Hematopoietic multipotent progenitor cell treated with erythropoietin and hydrocortisone succinate and interleukin-3 and kit ligand, for 4 days (in vitro differentiated cells): ENCODE data around the gene TMEM190.

Experiments
- DNase-seq: peaks from one replicate; pipeline ENCODE4 v3.0.0-alpha.2; 2015

TMEM190 gene

DNA sequence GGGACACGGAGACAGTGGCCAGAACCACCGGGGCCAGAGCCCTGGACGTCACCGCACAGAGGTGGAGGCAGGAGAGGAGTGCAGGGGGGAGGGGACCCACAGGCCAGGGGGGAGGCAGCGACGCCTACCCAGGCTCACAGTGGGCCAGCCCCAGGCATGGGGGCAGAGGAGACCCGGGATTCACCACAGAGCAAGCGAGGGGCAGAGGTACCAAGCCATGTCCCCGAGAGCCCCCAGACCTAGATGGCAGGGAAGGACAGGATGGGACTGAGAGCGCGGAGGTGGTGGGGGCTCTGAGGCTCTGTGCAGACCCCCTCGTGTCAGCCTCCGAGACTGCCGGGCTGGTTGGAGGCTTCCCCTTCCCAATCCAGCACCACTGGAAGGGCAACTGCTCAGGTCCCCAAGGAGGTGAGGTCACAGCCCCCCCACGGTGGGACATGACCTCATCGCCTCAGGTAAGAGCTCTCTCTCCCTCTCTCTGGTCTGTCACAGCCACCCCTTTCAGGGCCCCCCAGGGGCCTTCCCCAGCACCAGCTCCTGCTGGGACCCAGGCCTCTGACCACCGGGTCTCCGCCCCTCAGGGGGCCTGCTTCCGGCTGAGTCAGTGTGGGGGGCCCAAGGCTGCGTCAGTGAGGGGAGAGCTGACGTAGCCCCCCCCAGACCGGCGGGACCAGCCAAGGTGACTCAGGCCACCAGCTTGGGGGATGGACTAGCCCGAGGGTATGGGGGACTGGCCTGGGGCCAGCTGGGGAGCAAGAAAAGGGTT is 4.1 kb upstream of the TMEM190 start:
- DNase-seq = no peak

DNA sequence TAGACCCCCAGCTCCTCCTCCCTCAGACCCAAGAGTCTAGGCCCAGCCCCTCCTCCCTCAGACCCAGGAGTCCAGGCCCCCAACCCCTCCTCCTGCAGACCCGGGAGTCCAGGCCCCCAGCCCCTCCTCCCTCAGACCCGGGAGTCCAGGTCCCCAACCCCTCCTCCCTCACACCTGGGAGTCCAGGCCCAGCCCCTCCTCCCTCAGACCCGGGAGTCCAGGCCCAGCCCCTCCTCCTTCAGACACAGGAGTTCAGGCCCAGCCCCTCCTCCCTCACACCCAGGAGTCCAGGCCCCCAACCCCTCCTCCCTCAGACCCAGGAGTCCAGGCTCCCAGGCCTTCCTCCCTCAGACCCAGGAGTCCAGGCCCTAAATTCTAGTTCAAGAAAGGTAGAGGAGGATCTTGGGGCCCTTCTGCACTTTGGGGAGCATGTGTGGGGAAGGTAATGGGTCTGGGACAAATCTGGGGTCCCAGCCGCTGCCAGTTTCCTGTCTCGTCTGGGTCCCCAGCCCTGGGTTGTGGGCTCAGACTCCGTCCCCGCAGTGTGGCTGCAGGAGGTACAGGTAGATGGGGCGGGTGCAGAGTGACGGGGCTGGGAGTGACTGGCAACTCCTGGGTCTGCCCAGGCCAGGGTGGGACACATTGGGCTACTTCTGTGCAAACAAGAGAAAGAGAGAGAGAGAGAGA is 3.2 kb upstream of the TMEM190 start:
- DNase-seq = no peak

DNA sequence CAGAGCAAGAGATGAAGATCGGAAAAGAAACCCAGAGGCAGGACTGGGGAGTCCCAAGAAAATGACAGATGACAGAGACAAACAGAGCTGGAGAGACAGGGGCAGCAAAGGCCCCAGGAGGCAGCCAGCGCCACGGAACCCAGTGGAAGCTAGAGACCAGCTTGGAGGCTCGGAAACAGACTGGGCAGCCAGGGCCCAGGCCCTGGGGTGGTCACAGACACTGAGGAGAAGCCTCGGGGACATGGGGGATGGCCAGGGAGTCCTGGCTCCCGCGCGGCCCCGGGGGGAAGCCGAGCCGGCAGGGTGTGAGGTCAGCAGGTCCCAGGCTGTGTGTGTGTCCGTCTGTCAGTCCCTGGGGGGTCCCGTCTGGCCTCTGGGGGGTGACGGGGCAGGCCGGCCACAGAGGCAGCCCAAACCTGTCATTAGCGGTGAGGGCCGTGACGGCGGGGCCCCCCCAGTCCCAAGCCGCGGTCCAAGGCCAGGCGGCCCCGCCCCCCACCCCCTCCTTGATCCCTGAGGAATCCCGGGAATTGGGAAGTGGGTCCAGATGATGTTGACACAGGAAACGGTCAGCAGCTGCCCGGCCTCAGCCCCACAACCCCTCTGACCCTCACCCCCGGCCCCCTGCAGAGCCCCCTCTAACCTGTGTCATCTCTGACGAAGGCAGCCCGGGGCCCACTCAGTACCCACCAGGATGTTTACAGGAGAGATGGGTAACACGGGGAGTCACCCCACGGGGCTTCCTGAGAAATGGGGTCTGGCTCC is 2.5 kb upstream of the TMEM190 start:
- DNase-seq = no peak

DNA sequence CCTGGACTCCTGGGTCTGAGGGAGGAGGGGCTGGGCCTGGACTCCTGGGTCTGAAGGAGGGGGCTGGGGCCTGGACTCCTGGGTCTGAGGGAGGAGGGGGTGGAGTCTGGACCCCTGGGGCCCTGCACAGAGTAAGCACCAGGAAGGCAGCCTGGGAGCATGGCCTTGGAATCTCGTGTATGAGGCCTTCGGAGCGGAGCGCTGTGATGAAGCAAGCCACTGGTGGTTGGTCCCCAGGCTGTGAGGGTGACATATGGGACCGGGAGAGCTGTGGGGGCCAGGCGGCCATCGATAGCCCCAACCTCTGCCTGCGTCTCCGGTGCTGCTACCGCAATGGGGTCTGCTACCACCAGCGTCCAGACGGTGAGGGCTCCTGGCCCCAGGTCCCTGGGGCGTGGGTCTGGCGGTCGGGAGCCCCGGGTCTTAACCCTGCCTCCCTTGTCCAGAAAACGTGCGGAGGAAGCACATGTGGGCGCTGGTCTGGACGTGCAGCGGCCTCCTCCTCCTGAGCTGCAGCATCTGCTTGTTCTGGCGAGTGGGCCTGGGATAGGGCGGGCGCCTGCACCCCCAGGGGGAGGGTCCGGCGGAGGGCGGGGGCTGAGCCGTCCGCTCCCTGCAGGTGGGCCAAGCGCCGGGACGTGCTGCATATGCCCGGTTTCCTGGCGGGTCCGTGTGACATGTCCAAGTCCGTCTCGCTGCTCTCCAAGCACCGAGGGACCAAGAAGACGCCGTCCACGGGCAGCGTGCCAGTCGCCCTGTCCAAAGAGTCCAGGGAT is 918 bp downstream of the TMEM190 start:
- no peak for DNase-seq

DNA sequence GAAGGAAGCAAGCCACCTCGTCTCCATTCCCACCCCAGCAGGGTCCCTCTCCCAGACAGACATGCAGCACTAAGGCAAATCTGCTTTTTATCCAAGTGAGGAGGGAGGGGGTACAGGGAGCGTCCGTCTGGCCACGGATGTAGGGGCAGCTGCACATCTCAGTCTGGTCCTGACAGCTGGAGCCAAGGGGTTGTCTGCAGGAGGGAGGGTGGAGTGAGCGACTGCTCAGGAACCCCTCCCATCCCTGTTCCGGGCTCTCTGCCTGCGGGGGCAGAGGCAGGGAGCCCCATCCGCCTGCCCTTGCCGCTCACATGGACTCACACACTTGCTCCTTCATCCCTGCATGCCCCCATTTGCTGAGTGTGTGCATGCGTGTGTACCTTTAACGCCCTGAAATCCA is 2.5 kb downstream of the TMEM190 start:
- no peak for DNase-seq

DNA sequence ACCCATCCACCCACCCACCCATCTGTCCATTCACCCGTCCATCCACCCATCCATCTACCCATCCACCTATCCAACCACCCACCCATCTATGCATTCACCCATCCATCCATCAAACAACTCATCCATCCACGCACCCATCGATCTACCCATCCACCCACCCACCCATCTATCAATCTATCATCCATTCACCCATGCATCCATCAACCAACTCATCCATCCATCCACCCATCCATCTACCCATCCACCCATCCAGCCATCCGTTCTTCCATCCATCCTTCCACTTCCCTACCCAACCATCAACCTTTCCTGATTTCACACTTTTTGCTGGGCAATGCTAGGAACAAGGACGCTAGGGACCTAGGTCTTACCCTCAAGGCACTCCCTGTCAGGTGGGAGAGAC is 5.4 kb downstream of the TMEM190 start:
- DNase-seq = no peak

DNA sequence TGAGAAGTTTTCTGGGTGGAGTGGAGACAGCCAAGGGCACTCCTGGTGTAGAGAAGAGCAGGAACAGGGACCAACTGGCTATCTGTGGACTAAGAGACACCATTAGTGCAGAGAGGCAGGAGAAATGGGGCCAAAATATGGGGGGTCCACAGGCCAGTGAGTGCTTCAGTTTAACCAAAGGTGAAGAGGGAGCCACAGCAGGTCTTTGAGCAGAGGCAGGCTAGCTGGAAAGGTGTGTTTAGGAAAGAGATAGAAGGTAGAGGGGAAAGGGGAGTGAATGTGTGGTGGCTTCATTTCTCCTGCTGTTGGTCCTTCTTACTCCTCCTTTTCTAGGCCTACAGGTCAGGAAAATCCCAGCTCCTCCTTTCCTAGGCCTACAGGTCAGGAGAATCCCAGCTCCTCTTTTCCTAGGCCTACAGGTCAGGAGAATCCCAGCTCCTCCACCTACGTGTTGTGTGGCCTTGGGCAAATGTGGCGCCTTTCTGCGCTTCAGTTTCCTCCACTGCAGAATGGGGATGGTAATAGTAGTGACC is 6.0 kb downstream of the TMEM190 start:
- no peak for DNase-seq

DNA sequence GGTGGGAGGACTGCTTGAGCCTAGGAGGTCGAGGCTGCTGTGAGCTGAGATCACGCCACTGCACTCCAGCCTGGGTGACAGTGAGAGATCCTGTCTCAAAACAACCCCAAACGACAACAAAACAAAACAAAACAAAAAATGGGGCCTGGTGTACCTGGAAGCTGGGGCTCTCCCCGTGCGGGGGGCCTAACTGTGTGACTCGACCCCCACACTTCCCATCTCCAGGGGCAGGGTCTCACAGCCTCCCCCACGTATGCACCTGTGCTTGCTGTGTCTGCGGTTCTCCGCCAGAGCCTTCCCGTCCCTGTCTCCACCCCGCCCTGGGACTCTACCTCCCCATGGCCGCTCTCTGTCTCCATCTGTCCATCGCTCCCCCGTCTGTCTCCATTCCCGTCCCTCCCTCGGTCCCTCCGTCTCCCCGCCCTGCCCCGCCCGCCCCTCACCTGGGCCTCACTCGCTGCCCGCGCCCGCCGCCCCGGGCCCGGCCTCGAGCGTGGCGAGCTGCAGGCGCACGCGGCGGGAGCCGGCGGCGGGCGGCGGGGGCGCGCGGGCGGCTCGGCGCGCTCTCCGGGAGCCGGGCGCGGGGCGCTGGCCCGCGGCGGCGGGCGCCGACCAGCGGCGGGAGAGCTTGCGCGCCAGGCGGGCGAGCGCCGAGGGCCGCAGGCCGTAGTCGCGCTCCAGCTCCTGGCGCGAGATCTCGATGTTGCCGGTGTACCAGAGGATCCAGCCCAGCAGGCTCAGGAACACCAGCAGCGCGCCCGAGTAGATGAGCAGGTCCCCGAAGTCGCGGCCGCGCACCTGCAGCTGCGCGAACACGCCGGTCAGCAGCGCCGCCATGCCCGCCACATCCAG is 6.9 kb downstream of the TMEM190 start:
- DNase-seq = peak; percentile 86

DNA sequence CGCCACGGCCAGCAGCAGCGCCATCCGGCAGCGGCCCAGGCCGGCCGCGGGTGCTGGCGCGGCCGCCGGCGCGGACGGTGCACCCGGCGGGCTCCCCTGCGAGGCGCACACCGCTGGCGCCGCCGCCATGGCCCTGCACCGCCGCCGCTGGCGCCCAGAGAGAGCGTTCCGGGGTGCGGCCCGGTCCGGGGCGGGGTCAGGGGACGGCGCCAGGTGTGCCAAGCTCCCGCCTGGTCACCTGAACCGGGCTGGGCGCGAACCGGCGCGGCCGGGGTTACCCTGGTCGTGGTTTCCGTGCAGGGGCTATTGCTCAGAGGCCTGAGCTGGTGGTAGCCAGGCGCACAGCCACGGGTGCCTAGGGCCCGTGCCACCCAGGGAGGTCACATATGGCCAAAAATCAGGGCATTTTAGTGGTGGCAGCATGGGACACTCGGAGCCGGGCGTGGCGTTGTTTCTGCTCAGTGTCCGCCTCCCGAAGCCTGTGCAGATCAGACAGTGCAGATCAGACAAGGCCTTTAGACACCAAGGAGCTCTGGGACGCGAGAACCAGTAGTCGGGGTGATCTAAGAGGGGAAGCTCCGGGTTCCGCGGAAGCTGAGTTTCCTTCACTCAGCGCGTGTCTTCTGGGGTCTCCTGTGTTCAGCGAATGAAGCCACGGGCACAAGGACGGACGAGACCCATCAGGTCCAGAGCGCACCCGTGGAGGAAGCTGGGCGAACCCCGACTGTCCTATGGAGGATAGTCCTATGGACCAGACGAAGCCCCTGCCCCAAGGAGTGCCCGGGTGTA is 7.7 kb downstream of the TMEM190 start, which contains the start of gene TMEM238:
Gene TMEM238, minus strand, starts transcription at position 162 of the 789 bp plus-strand sequence. Its CDS starts 33 bp downstream, at position 129.
- DNase-seq = peak; percentile 78

DNA sequence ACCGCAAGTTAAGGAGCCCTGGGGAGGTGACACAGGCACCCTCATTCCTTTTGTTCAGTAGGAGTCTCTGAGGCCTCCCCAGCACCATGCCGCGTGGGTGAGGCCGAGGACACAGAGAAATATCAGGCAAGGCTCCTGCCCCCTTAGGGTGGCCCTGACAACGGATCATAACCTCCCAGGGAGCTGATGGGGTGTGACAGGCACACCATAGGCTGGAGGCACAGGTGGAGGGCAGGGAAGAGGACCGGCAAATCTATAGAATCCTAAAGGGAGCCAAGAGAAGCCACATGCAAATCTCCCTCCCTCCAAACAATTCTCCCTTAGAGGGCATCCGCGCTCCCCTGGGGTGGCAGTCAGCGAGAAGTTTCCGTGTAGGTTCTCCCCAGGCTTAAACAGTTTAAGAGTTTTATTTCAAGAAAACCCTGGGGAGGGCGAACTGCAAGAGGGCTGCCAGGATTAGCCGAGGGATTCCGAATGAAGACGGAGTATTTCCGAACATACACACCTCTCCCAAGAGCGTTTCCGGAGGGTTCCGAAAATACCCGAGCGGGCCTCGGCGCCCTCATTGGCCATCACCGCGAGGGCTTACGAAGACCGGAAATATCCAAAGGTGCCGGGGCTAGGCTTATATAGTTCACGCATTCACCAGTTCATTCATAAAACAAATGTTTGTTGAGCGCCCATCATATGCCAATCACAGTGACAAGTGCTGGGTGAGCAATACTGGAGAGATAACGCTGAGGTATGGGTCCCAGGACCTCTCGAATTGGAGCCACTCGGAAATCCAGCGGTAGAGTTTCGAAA is 8.5 kb downstream of the TMEM190 start:
- DNase-seq = peak; percentile 98

DNA sequence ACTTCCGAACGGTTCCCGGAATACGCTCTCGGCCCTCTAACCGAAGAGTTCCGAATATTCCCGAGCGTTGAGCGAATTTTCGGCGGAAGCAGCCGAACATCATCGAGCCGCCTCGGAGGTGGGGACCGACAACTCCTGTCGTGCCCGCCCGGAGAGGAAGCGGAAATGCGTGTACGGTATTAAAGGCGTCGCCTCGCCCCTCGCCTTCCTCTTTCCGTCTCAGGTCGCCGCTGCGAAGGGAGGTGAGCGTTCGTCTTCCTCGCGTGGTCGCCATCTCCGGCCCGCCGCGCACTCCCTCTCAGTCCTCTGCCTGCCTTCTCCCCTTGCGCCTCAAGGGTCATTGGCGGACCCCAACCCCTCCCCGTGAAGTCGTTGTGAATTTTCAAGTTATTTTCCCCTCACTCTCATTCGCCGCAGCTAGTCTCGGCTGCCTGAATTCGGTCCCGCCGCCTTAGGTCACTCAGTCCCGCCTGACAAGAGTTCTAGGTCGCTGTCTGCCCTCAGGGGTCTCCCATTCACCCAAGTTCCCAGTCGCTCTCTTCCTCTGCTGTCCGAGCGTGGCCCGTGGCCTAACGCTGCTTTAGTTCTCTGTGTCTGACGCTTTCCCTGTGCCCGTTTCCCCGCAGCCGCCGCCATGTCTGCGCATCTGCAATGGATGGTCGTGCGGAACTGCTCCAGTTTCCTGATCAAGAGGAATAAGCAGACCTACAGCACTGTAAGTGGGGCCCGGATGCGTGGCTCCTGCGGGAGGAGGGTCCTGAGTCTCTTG is 9.3 kb downstream of the TMEM190 start, which contains the start of gene RPL28:
Gene RPL28, plus strand, starts transcription at position 209 of the 769 bp plus-strand sequence. Its CDS starts 426 bp downstream, at position 635.
- DNase-seq = peak; percentile 100

DNA sequence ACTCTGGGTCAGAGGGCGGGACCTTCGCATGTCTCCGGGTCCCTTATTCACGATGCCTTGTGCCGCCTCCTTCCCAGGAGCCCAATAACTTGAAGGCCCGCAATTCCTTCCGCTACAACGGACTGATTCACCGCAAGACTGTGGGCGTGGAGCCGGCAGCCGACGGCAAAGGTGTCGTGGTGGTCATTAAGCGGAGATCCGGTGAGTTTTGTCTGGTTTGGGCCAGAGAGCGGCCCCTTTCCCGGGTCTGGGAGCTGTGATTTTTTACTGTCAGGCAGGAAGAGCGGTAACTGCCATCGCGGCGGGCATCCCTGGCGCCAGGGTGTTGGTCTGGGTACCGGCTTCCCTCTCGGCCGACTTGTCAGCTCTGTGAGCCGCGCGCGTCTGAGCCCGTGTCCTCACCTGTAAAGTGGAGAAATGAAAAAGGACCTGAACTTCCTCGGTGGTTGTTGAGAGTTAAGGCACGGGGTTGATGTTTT is 9.9 kb downstream of the TMEM190 start:
- no peak for DNase-seq

DNA sequence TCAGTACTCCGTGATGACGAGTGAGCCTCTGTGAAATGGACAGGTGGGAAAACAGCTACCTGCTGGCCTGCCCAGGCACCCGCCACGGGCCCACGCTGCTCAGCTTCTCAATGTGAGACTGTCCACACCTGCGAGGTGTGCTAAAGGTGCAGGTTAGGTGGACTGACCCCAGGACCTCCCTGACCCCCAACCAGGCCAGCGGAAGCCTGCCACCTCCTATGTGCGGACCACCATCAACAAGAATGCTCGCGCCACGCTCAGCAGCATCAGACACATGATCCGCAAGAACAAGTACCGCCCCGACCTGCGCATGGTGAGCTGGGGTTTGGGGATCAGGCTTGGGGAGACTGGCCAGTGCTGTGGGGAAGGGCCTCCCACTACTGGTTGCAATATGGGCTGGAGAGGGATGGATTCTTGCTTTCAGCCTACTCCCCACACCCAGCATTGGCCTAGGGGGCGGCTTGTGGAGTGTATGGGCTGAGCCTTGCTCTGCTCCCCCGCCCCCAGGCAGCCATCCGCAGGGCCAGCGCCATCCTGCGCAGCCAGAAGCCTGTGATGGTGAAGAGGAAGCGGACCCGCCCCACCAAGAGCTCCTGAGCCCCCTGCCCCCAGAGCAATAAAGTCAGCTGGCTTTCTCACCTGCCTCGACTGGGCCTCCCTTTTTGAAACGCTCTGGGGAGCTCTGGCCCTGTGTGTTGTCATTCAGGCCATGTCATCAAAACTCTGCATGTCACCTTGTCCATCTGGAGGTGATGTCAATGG is 11.3 kb downstream of the TMEM190 start:
- no peak for DNase-seq

DNA sequence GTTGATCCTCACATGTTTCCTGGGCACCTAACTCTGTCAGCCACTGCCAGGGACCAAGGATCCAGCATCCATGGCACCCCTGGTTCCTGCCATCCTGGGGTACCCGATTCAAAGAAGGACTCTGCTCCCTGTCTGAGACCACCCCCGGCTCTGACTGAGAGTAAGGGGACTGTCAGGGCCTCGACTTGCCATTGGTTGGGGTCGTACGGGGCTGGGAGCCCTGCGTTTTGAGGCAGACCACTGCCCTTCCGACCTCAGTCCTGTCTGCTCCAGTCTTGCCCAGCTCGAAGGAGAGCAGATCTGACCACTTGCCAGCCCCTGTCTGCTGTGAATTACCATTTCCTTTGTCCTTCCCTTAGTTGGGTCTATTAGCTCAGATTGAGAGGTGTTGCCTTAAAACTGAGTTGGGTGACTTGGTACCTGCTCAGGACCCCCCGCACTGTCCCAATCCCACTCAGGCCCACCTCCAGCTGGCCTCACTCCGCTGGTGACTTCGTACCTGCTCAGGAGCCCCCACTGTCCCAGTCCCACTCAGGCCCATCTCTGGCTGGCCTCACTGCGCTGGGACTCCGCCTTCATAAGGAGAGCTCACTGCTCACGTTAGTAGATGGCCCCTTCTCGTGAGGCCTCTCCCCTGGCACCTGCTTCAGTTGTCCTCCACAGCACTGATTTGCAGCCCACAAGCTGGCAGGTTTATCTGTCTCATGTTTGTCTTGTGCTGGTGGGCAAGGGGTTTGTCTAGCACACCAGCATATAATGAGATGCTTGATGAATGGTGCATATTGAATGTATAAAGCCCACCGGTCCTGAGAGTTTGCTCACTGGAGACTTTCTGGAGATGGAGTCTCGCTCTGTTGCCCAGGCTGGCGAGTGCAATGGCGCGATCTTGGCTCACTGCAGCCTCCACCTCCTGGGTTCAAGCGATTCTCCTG is 13.0 kb downstream of the TMEM190 start:
- no peak for DNase-seq

DNA sequence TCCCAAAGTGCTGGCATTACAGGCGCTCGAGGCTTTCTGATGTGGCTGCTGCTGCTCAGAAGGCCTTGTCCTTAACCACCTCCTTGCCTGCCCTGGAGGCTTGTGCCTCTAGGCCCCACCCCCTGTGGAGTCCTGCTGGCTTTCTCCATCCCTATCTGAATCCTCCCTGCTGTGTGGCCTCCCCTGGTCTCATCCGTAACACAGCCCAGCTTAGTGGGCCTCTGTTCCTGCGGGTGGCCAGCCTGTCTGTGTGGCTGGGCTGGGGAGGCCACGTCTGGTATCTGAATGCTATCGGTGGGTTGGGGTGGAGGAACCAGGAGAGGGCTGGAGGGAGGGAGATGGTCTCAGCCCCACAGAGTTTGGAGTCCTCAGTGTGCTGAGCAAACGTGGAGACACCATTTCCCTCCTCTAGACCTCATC is 13.8 kb downstream of the TMEM190 start:
- DNase-seq = peak; percentile 40

DNA sequence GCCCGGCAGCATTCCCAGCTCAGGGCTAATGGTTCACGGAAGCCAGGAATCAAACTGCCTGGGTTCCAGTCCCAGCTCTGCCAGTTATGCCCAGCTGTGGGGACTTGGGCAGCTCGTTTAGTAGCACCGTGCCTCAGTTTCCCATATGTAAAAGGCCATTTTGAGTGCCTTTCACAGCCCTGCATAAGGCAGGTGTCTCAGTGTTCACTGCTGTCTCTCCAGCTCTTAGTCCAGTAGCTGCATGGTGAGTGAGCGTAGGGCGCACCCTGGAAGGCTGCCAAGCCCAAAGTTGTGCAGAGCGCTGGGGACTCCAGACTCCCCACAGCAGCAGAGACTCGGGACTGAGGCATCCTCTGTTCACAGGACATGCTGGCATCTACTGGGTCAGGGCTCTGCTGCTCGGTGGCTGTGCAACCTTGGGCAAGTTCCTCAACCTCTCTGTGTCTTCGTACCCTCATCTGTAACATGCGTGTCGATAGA is 14.6 kb downstream of the TMEM190 start:
- DNase-seq = peak; percentile 65
